SK-N-MC (cell line): ENCODE data around the gene RBBP7.

Source experiments
- EZH2 ChIP-seq: fragments of 200-600 bp; sonication (generic); IDR thresholded peaks from one replicate; pipeline ENCODE4 v1.6.1; 2017; ENCODE audit warnings: antibody characterized with exemption
- POLR2AphosphoS5 ChIP-seq: IDR thresholded peaks from 2 replicates; pipeline ENCODE4 v1.6.1; 2012; ENCODE audit warnings: mild to moderate bottlenecking, low read depth, low read length, borderline replicate concordance

- TF ChIP-seq EZH2 (no peak), POLR2AphosphoS5 (no peak)
Observed at GRCh38 chrX:16834806-16835205, 35.4 kb downstream of the RBBP7 start.
